PFSK-1 (cell line): ENCODE results near the gene TULP4.

ENCODE experiments used
- FOXP2 ChIP-seq: optimal IDR thresholded peaks from 2 replicates; pipeline ENCODE3; 2011; ENCODE audit warnings: borderline replicate concordance, control low read depth, inconsistent platforms; ENCODE audit not compliant: insufficient read depth; ENCODE audit errors: extremely low read length, extremely low read depth
- POLR2AphosphoS5 ChIP-seq: IDR thresholded peaks from 2 replicates; pipeline ENCODE4 v1.6.1; 2012; ENCODE audit warnings: low read depth, mild to moderate bottlenecking, control low read depth, low read length, moderate library complexity
- SIN3A ChIP-seq: IDR thresholded peaks from 2 replicates; pipeline ENCODE4 v1.6.1; 2012; ENCODE audit warnings: mild to moderate bottlenecking, low read length, moderate library complexity, borderline replicate concordance; ENCODE audit not compliant: insufficient read depth
- TAF1 ChIP-seq: IDR thresholded peaks from 2 replicates; pipeline ENCODE4 v1.6.1; 2012; ENCODE audit warnings: low read length, control low read depth, borderline replicate concordance; ENCODE audit not compliant: insufficient read depth
- TF ChIP-seq, protein P1 (sequence below), 2 experiments: IDR thresholded peaks; 2 replicates each; pipeline versions ENCODE4 v1.6.1 to v1.8.0; 2011 to 2012; ENCODE audit warnings: low read depth in 2 of 2, low read length in 2 of 2, control low read depth in 1 of 2, inconsistent platforms in 1 of 2, mild to moderate bottlenecking in 1 of 2, moderate library complexity in 1 of 2; ENCODE audit not compliant: insufficient read depth in 1 of 2

Gene TULP4

GRCh38 chr6:158459726-158460125, 147.5 kb downstream of the TULP4 start:
- TF ChIP-seq TAF1 (no peak), POLR2AphosphoS5 (no peak), SIN3A (no peak), FOXP2 (no peak)
- TF ChIP-seq, protein P1, sequence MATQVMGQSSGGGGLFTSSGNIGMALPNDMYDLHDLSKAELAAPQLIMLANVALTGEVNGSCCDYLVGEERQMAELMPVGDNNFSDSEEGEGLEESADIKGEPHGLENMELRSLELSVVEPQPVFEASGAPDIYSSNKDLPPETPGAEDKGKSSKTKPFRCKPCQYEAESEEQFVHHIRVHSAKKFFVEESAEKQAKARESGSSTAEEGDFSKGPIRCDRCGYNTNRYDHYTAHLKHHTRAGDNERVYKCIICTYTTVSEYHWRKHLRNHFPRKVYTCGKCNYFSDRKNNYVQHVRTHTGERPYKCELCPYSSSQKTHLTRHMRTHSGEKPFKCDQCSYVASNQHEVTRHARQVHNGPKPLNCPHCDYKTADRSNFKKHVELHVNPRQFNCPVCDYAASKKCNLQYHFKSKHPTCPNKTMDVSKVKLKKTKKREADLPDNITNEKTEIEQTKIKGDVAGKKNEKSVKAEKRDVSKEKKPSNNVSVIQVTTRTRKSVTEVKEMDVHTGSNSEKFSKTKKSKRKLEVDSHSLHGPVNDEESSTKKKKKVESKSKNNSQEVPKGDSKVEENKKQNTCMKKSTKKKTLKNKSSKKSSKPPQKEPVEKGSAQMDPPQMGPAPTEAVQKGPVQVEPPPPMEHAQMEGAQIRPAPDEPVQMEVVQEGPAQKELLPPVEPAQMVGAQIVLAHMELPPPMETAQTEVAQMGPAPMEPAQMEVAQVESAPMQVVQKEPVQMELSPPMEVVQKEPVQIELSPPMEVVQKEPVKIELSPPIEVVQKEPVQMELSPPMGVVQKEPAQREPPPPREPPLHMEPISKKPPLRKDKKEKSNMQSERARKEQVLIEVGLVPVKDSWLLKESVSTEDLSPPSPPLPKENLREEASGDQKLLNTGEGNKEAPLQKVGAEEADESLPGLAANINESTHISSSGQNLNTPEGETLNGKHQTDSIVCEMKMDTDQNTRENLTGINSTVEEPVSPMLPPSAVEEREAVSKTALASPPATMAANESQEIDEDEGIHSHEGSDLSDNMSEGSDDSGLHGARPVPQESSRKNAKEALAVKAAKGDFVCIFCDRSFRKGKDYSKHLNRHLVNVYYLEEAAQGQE (IDR thresholded peaks at IDR 0.05; ENCODE audit: insufficient read depth in 1 of 2, low read depth in 2 of 2, low read length in 2 of 2): no peak

- no peak for TF ChIP-seq FOXP2
- TF ChIP-seq, protein P1 (IDR thresholded peaks at IDR 0.05; ENCODE audit: insufficient read depth in 1 of 2, low read depth in 2 of 2, low read length in 2 of 2): no peak
Measured at GRCh38 chr6:158460602-158461169, 148.4 kb downstream of the TULP4 start.

DNA sequence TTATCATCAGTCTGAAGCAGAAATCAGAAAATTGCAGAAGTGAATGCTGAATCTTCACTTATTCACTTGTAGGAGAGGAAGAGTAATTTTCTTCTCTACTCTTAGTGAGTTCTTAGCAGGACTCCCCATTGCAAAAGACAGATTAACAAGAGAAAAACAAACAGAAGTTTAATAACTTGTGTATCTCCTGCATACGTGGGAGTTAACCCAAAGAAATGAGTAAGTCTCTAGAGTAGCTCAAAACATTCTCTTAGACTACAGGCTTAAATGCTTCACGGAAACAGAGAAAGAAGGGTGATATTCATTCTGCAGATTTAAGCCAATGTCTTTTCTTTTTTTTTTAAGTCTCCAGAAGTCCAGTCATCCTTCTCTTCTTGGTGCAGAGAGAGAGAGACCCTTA, 149.7 kb downstream of the TULP4 start:
- no peak for TF ChIP-seq POLR2AphosphoS5
- TF ChIP-seq, protein P1 (IDR thresholded peaks at IDR 0.05; ENCODE audit: insufficient read depth in 1 of 2, low read depth in 2 of 2, low read length in 2 of 2): no peak
- TF ChIP-seq TAF1: no peak
- no peak for TF ChIP-seq SIN3A
- TF ChIP-seq FOXP2: no peak

GRCh38 chr6:158464483-158464882, 152.2 kb downstream of the TULP4 start:
- TF ChIP-seq TAF1 (no peak), FOXP2 (no peak), SIN3A (no peak), POLR2AphosphoS5 (no peak)
- TF ChIP-seq, protein P1 (IDR thresholded peaks at IDR 0.05; ENCODE audit: insufficient read depth in 1 of 2, low read depth in 2 of 2, low read length in 2 of 2): no peak

GRCh38 chr6:158465257-158465656, 153.0 kb downstream of the TULP4 start:
- TF ChIP-seq SIN3A (no peak), POLR2AphosphoS5 (no peak), TAF1 (no peak), FOXP2 (no peak)
- TF ChIP-seq, protein P1 (IDR thresholded peaks at IDR 0.05; ENCODE audit: insufficient read depth in 1 of 2, low read depth in 2 of 2, low read length in 2 of 2): no peak
